Memory B cell (primary cell): ENCODE data around the gene ZNF628.
"Not testable (repeated sequence)": the region's sequence is repeated elsewhere in the genome, so short reads cannot be mapped to it uniquely, and the experiment has no call there.

Source experiments
- ATAC-seq: fragments of 150-1000 bp; cut with Tn5 transposase; 2 replicates; pipeline ENCODE4 v1.10.0; 2021; ENCODE audit warnings: low read depth, mild to moderate bottlenecking, moderate library complexity
- DNase-seq, 2 donors: peaks; one replicate each; pipeline ENCODE4 v3.0.0; 2022; ENCODE audit warnings: low spot score in 2 of 2
- H3K27ac Mint-ChIP-seq: one replicate; pipeline ENCODE4 v1.8.0; 2022; ENCODE audit warnings: mild to moderate bottlenecking, moderate library complexity, mixed read lengths
- H3K27me3 Mint-ChIP-seq: one replicate; pipeline ENCODE4 v1.8.0; 2022; ENCODE audit warnings: mixed read lengths
- H3K36me3 Mint-ChIP-seq: one replicate; pipeline ENCODE4 v1.8.0; 2022; ENCODE audit warnings: mild to moderate bottlenecking, mixed read lengths
- H3K4me1 Mint-ChIP-seq: one replicate; pipeline ENCODE4 v1.8.0; 2022; ENCODE audit warnings: mixed read lengths
- H3K4me3 Mint-ChIP-seq: one replicate; pipeline ENCODE4 v1.8.0; 2022; ENCODE audit warnings: mild to moderate bottlenecking, moderate library complexity, mixed read lengths
- H3K9me3 Mint-ChIP-seq: one replicate; pipeline ENCODE4 v1.8.0; 2022; ENCODE audit warnings: mixed read lengths

ZNF628 gene

DNA sequence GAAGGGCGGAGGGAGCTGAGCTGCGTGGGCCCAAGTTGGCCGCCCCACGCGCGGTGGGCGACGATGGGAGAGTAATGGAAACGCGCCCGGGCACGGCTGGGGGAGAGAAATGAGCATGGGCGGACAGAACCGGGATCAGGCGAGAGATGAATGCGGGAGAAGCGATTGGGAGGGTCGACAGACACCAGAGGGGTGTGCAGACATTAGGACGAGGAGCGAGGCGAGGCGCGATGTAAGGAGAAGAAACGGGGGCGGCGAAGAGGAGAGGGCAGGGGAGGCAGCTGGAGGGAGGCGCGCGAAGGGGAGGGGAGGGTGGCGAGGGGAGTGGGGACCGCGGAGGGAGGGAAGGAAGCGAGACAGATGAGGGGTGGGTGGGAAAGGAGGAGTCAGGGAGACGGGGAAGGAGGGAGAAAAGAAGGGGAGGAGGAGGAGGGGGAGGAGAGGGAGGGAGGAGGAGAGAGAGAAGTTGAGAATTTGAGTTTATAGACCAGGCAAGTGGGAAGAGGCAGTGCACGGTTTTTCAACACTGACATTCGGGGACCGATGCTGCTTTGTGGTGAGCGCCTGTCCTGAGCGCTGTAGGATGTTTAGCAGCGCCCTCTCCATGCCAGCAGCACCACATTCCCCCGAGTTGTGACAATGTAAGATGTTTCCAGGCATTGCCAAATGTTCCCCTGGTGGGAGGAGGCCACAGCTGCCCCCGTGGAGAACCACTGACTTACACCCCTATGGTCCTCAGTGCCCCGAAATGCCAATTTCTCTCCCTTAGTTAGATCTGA is 33.2 kb upstream of the ZNF628 start, which contains the start of gene SHISA7:
Gene SHISA7, minus strand, starts transcription at position 256 of the 779 bp plus-strand sequence. CDS start 437 bp downstream, outside the sequence.
- DNase-seq, result no peak
- H3K27ac Mint-ChIP-seq, result no peak within 1 kb of the TSS
- H3K36me3 Mint-ChIP-seq, result peaks cover 6% of the 10 kb centered on the region
- H3K9me3 Mint-ChIP-seq, result peaks cover 3% of the 10 kb centered on the region
- peaks cover 40% of the 10 kb centered on the region for H3K27me3 Mint-ChIP-seq
- ATAC-seq, result no peak
- no peak within 1 kb of the TSS for H3K4me3 Mint-ChIP-seq
- H3K4me1 Mint-ChIP-seq, result peaks cover 20% of the 10 kb centered on the region

GRCh38 chr19:55443824-55444480 is 32.5 kb upstream of the ZNF628 start:
- peaks cover 37% of the 10 kb centered on the region for H3K27me3 Mint-ChIP-seq
- no peak overlapping the region for H3K4me3 Mint-ChIP-seq
- peaks cover 3% of the 10 kb centered on the region for H3K9me3 Mint-ChIP-seq
- DNase-seq (no peak), ATAC-seq (no peak)
- no peak overlapping the region for H3K27ac Mint-ChIP-seq
- peaks cover 6% of the 10 kb centered on the region for H3K36me3 Mint-ChIP-seq
- H3K4me1 Mint-ChIP-seq, result peaks cover 20% of the 10 kb centered on the region

DNA sequence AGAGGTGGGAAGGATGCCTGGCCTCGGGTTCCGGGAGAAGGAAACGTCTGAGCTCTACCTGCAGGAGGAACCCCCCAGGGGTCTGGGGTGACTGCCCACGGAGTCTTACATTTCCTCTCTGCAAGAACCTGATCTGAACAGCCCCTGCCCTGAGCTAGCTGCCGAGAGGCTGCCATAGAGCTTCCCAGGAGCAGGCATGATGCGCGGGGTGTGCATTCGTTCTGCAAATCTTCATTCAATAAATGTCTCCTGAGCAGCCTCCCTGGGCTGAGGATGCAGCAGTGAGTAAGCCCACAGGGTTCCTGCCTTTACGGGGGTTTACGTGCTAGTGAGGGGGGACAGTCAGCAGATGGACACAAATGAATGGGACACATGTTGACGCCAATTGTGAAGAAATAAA is 31.8 kb upstream of the ZNF628 start:
- peaks cover 3% of the 10 kb centered on the region for H3K36me3 Mint-ChIP-seq
- peaks cover 18% of the 10 kb centered on the region for H3K4me1 Mint-ChIP-seq
- ATAC-seq (no peak), DNase-seq (no peak)
- peaks cover 31% of the 10 kb centered on the region for H3K27me3 Mint-ChIP-seq
- no peak overlapping the region for H3K4me3 Mint-ChIP-seq
- no peaks in the 10 kb centered on the region for H3K9me3 Mint-ChIP-seq
- no peak overlapping the region for H3K27ac Mint-ChIP-seq

DNA sequence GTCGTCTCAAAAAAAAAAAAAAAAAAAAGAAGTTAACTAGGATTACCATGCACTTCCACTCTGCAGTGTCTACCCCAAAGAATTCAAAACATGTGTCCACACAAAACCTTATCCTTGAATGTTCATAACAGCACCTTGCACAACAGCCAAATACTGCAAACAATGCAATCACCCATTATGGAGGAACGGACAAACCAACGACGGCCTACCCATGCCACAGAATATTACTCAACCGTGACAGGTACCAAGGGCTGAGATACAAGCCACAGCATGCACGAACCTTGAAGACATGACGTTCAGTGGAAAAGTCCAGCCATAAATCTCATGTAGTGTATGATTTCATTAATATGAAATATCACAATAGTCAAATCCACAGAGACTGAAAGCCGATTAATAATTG is 30.4 kb upstream of the ZNF628 start:
- Mint-ChIP-seq H3K9me3 (no peaks in the 10 kb centered on the region), H3K27me3 (peaks cover 33% of the 10 kb centered on the region), H3K4me3 (no peak overlapping the region), H3K36me3 (peaks cover 7% of the 10 kb centered on the region), H3K27ac (no peak overlapping the region), H3K4me1 (peaks cover 17% of the 10 kb centered on the region)
- ATAC-seq (no peak), DNase-seq (no peak)

GRCh38 chr19:55447421-55448174 is 28.8 kb upstream of the ZNF628 start:
- peak; percentile 22 for ATAC-seq

GRCh38 chr19:55448175-55448490 is 28.3 kb upstream of the ZNF628 start:
- not testable (repeated sequence) for H3K4me3 Mint-ChIP-seq, H3K36me3 Mint-ChIP-seq, DNase-seq, ATAC-seq, H3K27ac Mint-ChIP-seq, H3K9me3 Mint-ChIP-seq
- peaks cover 27% of the 10 kb centered on the region for H3K27me3 Mint-ChIP-seq
- H3K4me1 Mint-ChIP-seq, result peaks cover 11% of the 10 kb centered on the region

More at GRCh38 chr19:55447421-55448174, 28.8 kb upstream of the ZNF628 start:
- H3K27me3 Mint-ChIP-seq, result peaks cover 31% of the 10 kb centered on the region
- no peak overlapping the region for H3K4me3 Mint-ChIP-seq
- no peak overlapping the region for H3K27ac Mint-ChIP-seq
- H3K36me3 Mint-ChIP-seq, result peaks cover 4% of the 10 kb centered on the region
- no peak for DNase-seq
- peaks cover 16% of the 10 kb centered on the region for H3K4me1 Mint-ChIP-seq
- no peaks in the 10 kb centered on the region for H3K9me3 Mint-ChIP-seq

DNA sequence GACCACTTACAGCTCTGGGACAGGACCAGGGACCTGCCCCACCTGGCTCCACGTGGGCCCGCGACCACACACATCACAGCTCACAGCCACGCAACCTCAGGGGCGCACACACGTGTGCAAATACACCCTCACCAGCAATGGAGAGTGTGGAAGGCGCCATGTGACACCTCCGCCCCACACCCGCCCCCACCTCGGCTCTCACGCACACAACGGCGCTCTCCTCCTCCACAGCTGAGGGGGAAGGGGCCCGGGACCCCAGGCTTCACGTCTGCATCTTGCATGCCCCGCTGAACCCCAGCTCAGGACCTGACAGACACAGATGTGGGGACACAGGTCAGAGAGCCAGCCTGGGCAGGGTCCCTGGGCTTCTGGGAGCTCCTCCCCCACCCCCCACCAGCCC is 26.9 kb upstream of the ZNF628 start:
- ATAC-seq (no peak), DNase-seq (no peak)
- no peak overlapping the region for H3K27ac Mint-ChIP-seq
- H3K36me3 Mint-ChIP-seq, result peaks cover 9% of the 10 kb centered on the region
- peaks cover 14% of the 10 kb centered on the region for H3K4me1 Mint-ChIP-seq
- H3K9me3 Mint-ChIP-seq, result no peaks in the 10 kb centered on the region
- no peak overlapping the region for H3K4me3 Mint-ChIP-seq
- peaks cover 23% of the 10 kb centered on the region for H3K27me3 Mint-ChIP-seq

- peak overlapping the region; percentile 67 for H3K4me3 Mint-ChIP-seq
Measured at GRCh38 chr19:55451163-55451964, 25.1 kb upstream of the ZNF628 start.

GRCh38 chr19:55451965-55452748 is 24.3 kb upstream of the ZNF628 start:
- Mint-ChIP-seq H3K9me3 (no peaks in the 10 kb centered on the region), H3K4me1 (peaks cover 14% of the 10 kb centered on the region), H3K27me3 (peaks cover 18% of the 10 kb centered on the region), H3K4me3 (peak overlapping the region; percentile 67), H3K36me3 (peaks cover 18% of the 10 kb centered on the region), H3K27ac (no peak overlapping the region)
- DNase-seq (no peak), ATAC-seq (peak; percentile 38)

More at GRCh38 chr19:55451163-55451964, 25.1 kb upstream of the ZNF628 start:
- Mint-ChIP-seq H3K9me3 (no peaks in the 10 kb centered on the region), H3K27me3 (peaks cover 18% of the 10 kb centered on the region), H3K27ac (peak overlapping the region; percentile 89), H3K4me1 (peaks cover 14% of the 10 kb centered on the region), H3K36me3 (peaks cover 18% of the 10 kb centered on the region)
- ATAC-seq, result peak; percentile 47
- no peak for DNase-seq

DNA sequence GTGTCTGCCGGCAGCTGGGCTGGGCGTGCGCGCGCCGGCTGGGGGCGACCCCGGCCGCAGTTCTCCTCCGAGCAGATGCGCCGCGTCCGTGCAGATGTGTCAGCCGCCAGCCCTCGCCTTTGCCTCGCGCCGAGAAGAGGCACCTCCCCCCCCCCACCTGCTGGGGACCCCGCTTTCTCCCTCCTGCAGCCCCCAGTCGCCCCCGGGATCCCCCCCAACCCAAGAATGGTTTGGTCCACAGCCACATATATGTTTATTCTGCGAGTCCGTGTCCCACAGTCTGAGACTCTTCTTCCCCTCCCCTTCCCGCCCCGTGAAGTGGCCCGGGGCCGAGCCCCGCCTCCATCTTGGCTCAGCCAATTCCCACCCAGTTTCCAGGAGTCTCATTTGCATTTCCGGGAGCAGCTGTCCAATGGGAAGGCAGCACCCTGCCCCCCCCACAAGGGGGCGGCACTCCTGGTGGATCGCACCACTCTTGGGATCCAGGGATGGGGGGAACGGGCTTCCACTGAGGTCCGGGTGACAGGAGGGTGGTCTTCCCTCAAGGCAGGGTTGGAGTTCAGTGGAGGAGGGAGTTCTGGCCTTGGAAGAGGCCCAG is 23.6 kb upstream of the ZNF628 start:
- no peak overlapping the region for H3K4me3 Mint-ChIP-seq
- no peak for DNase-seq
- H3K4me1 Mint-ChIP-seq, result peaks cover 14% of the 10 kb centered on the region
- peaks cover 18% of the 10 kb centered on the region for H3K27me3 Mint-ChIP-seq
- no peaks in the 10 kb centered on the region for H3K9me3 Mint-ChIP-seq
- peaks cover 18% of the 10 kb centered on the region for H3K36me3 Mint-ChIP-seq
- peak; percentile 24 for ATAC-seq
- H3K27ac Mint-ChIP-seq, result no peak overlapping the region

DNA sequence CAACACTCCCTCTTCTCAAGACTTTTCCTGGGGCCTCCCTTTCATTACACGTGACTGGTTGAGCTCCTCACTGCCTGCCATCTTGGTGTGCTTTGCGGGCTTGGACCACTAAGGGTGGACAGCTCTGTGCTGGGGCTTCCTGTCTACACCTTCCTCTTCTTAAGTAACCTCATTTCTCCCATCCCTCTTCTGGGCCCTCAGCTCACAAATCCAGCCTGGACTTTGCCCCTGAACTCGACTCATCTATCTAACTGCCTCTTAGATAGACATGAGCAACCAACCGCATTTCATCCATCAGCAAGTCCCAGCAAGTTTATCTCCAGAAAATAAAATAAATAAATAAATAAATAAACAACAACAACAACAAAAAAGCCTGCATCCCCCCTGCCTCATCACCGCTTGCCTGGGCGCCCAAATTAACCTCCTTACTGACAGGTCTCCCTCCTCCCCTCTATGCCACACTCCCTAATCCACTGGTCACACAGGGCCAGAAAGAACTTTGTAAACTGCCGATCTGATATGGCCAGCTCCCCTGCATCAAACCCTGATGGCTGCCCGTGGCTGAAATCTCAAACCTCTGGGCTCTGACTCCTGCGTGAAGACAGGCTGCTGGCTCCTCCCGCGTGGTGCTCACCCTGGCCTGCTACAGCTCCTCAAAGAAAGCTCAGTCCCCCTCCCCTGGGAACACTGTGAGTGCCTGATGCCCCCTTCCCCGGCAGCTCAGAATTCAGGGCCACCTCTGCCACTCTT is 22.7 kb upstream of the ZNF628 start:
- no peak for DNase-seq
- peak overlapping the region; percentile 44 for H3K4me3 Mint-ChIP-seq
- no peak for ATAC-seq
- H3K27me3 Mint-ChIP-seq, result peaks cover 18% of the 10 kb centered on the region
- no peaks in the 10 kb centered on the region for H3K9me3 Mint-ChIP-seq
- peaks cover 18% of the 10 kb centered on the region for H3K36me3 Mint-ChIP-seq
- peaks cover 14% of the 10 kb centered on the region for H3K4me1 Mint-ChIP-seq
- H3K27ac Mint-ChIP-seq, result peak overlapping the region; percentile 9

DNA sequence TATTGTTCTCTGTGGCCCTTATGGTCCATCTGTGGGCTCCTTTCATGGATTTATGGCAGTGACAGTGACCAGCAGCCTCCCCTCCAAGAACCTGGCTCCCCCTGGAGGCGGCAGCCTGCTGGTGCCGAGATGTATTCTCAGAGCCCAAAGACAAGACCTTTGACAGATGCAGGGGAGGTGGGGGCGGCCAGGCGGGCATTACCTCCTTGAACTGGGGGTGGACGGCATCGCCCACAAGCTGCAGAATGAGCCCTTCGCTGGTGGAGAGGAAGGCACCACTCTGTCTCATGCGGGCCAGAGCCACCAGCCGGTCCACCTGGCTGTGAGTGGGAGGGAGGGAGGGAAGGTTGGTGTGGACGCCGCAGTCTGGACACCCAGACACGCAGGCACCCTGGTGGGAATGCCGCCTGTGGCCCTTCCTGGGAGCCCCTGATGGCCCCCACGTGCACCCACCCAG is 21.6 kb upstream of the ZNF628 start:
- DNase-seq (peak in 1 of 2 donors; percentile 39), ATAC-seq (no peak)
- no peak overlapping the region for H3K4me3 Mint-ChIP-seq
- H3K9me3 Mint-ChIP-seq, result no peaks in the 10 kb centered on the region
- H3K36me3 Mint-ChIP-seq, result peaks cover 18% of the 10 kb centered on the region
- peaks cover 14% of the 10 kb centered on the region for H3K4me1 Mint-ChIP-seq
- no peak overlapping the region for H3K27ac Mint-ChIP-seq
- H3K27me3 Mint-ChIP-seq, result peaks cover 16% of the 10 kb centered on the region
